GM18873 (cell line): ENCODE measurements around the gene CRYZL1.

Source experiments
- ATAC-seq: cut with Tn5 transposase; IDR thresholded peaks from one replicate; pipeline ENCODE4 v1.9.1; 2021; ENCODE audit warnings: mild to moderate bottlenecking, moderate library complexity, moderate number of reproducible peaks; ENCODE audit not compliant: unreplicated experiment, low FRiP score

Gene CRYZL1

GRCh38 chr21:33542640-33543504, 98.7 kb downstream of the CRYZL1 start, which contains the start of gene SON:
Gene SON (plus strand): TSS chr21:33543038. CDS start chr21:33543093, 55 bp downstream.
- ATAC-seq = peak; percentile 89

- ATAC-seq = peak; percentile 36
Measured at GRCh38 chr21:33541756-33542639, 99.5 kb downstream of the CRYZL1 start, which contains the start of gene GART. Gene GART (minus strand): TSS chr21:33542117. CDS start chr21:33539315, 2,802 bp downstream.

DNA sequence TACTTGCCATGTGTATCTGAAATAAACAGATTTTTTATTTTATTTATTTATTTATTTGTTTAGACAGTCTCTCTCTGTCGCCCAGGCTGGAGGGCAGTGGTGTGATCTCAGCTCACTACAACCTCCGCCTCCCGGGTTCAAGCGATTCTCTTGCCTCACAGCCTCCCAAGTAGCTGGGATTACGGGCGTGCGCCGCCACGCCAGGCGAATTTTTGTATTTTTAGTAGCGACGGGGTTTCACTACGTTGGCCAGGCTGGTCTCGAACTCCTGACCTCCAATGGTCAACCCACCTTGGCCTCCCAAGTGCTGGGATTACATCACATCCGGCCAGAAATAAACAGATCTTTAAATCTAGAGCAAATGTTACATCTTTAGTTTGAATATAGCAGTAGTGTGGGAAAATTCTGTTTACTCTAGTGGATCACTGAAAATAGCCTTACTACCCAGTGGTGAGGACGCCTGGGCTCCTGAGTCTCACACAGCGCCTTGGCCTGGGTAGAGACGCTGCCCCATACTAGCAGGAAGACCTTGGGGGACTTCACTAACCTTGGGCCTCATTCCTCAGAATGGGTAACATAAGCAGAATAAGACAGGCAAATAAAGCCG, 100.3 kb downstream of the CRYZL1 start:
- no peak for ATAC-seq

DNA sequence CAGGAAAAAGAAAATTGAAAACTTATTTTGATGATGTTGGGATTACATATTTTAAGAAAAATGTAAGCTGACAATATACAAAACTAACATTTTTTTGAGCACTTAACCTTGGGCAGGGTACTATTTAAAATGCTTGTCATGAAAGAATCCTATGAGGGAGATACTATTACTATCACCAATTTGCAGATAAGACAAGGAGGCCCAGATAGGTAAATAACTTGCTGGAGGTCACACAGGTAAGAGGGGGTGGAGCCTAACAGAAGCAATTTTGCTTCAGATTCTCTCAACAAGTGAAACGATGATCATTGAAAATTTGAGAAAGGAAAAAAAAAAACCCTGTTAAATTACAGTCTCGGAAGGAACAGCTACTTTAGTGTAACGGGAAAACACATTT, 100.8 kb downstream of the CRYZL1 start:
- no peak for ATAC-seq

DNA sequence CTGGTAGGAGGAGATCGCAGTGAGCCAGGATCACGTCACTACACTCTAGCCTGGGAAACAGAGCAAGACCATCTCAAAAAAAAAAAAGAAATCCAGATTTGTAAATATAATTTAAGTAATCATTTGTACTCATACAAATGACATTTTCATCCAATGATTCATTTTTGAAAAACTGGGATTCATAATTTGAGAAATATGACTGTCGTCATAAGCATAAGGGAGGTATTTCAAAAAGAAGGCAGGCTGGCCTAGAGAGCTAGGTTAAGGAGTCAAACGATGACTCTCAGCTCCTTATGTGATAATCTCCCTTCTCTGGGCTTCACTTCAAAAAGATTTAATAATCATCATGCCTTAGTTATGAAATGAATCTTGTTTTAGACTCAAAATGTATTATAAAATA, 101.9 kb downstream of the CRYZL1 start:
- no peak for ATAC-seq
